RWPE1 (cell line): ENCODE measurements around the gene PLEKHO2.

Experiments
- CTCF ChIA-PET: fragments of 350-600 bp; sonication (Branson Sonifier 250); formaldehyde crosslinking; extraction: SDS; loops from one replicate; lab custom pipeline; 2021; lab: Yijun Ruan, JAX
- POLR2A ChIA-PET: fragments of 400-600 bp; formaldehyde crosslinking; extraction: SDS; loops from one replicate; lab custom pipeline; 2020; ENCODE audit warnings: antibody characterized with exemption; ENCODE audit not compliant: low non-redundant PET; lab: Yijun Ruan, JAX
- DNase-seq: peaks from one replicate; pipeline ENCODE4 v3.0.0; 2012; ENCODE audit warnings: low spot score
- H3K27ac ChIP-seq: fragments of 450-650 bp; 2 replicates; pipeline ENCODE4 v1.5.1; 2017
- TF ChIP-seq, protein P1 (sequence below): fragments of 450-650 bp; conservative IDR thresholded peaks from 2 replicates; pipeline ENCODE4 v1.5.1; 2017; ENCODE audit warnings: low read depth, mild to moderate bottlenecking

The PLEKHO2 gene

DNA sequence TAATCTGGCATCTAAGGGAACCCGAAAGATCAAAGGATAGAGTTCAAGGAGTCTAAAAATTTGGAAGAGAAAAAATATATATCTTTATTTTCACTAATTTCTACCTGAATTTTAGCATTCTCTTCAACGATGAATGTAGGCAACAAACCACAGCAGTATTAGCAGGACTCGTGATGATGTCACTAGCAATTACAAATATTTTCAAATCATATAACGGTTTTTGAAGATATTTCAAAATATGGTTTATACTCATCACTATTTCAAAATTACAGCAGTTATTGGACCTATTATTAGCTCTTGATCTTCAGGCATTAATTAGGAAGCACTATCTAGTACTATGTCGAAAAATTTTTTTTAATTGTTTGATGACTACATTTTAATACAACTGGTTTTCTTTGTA lies 43.0 kb downstream of the PLEKHO2 start:
- ChIA-PET CTCF (interaction anchor here (0.7 kb wide), 1 partner anchor 19 kb away, joined by 5 read pairs; no protein-coding TSS in a partner anchor), POLR2A (no interaction called here)
- TF ChIP-seq, protein P1, sequence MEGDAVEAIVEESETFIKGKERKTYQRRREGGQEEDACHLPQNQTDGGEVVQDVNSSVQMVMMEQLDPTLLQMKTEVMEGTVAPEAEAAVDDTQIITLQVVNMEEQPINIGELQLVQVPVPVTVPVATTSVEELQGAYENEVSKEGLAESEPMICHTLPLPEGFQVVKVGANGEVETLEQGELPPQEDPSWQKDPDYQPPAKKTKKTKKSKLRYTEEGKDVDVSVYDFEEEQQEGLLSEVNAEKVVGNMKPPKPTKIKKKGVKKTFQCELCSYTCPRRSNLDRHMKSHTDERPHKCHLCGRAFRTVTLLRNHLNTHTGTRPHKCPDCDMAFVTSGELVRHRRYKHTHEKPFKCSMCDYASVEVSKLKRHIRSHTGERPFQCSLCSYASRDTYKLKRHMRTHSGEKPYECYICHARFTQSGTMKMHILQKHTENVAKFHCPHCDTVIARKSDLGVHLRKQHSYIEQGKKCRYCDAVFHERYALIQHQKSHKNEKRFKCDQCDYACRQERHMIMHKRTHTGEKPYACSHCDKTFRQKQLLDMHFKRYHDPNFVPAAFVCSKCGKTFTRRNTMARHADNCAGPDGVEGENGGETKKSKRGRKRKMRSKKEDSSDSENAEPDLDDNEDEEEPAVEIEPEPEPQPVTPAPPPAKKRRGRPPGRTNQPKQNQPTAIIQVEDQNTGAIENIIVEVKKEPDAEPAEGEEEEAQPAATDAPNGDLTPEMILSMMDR: no peak
- H3K27ac ChIP-seq: no peak overlapping the region
- no peak for DNase-seq

DNA sequence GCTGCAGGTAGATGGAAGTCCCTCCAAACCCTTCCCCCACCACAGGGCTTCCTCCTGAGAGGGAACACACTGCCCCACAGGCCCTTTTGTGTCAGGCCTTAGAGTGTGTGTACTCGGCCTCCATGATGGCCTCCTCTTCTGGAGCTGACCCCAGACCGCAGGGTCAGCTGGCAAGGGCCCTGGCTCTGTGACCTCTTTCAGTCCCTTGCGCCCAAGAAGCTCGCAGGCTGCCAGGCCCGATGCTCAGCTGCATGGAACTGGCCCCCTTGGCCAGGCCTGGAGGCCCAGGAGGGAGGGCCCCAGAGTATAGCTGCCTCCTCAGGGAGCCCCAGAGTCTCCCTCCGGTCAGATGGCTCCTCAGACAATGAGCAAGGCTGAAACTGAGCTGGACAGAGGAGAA lies 46.6 kb downstream of the PLEKHO2 start:
- ChIA-PET POLR2A (interaction anchor here (0.6 kb wide), 1 partner anchor 723 kb away, joined by 3 read pairs; the partner anchor contains the start of gene INTS14), CTCF (interaction anchor here (0.6 kb wide), 1 partner anchor 104 kb away, joined by 4 read pairs; no protein-coding TSS in a partner anchor)
- TF ChIP-seq, protein P1: no peak
- no peak overlapping the region for H3K27ac ChIP-seq
- no peak for DNase-seq

DNA sequence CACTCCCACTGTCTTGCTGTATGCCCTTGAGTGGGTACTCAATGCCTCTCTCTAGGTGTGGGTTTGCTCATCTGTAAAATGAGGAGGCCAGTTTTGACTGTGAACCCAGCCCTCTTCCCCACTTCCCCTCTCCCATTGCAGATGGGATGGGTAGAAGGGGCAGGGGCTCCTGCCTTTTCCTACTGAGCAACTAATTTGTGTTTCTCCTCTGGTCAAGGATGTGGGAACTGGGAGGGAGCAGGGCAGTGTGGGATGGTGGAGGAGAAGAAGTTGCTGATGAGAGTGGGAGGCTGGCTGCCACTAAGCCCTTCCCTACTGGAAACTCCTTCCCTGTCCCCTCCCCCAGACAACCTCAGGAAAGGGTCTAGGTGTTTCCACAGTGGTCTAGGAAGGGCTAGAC lies 49.8 kb downstream of the PLEKHO2 start:
- CTCF ChIA-PET: no interaction called here
- POLR2A ChIA-PET: no interaction called here
- no peak for DNase-seq
- TF ChIP-seq, protein P1: no peak
- H3K27ac ChIP-seq: no peak overlapping the region

DNA sequence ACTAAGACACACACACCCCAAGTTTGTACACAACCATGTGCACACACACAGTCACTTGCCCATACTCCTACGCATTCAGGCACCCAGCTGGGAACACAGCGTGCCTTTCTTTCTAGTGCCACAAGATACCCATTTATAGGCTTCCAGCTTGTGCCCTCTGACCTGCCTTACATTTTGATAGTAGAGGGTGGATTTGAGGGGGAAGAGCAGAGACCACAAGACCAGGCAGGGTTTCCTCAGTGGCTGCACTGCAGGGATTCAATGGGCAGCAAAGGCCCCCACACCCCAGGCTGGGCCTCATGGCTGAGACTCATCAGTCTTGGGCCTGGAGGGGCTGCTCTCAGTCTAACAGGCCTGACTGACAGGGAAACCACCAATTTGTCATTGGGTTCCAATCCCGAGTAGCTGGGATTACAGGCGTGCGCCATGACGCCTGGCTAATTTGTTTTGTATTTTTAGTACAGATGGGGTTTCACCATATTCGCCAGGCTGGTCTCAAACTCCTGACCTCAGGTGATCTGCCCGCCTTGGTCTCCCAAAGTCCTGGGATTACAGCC lies 51.2 kb downstream of the PLEKHO2 start:
- TF ChIP-seq, protein P1: no peak
- ChIA-PET POLR2A (no interaction called here), CTCF (no interaction called here)
- peak overlapping the region; percentile 87 for H3K27ac ChIP-seq
- DNase-seq: no peak

DNA sequence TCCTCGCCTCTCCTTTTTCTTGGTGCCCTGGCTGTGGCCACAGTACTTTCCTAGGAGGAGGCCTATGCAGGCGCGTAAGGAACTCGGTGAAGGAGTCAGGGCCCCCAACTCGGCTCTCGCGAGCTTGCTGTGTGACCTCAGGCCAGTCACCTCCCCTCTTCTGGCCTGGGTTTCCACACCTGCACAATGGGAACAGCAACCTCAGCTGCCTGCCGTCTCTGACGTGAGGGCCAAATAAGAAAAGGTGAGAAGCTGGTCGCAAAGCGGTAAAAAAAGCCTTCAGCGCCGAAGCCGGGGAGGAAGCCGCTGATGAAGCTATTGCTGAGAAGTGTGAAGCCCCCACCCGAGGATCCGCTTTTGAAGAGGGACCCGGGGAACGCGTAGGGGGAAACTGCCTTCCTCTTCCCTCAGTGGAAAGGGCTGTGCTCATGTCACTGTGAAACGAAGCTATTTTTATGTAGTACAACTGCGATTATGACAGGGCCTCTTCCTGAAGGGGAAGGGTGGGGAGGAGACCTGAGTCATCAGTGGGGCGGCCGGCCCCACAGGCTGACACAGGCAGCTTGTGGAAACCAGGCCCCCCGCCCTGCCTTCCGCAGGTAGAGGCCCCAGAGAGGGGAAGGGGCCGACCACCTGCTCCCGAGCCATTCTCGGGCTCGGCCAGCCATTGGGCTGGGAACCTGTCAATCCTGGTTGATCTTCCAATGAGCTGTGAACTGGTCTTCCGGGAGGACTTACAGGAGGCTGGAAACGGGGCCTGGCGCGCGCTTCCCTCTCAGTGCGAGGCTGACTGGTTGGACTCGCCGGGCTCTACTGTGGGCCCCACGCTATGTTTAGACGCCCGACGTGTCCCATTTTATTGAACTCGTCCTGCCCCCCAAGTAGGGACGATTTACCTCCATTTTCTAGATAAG lies 52.0 kb downstream of the PLEKHO2 start:
- peak overlapping the region; percentile 87 for H3K27ac ChIP-seq
- ChIA-PET CTCF (interaction anchor here (0.6 to 0.8 kb wide), 4 partner anchors 19 to 65 kb away, joined by 3 to 8 read pairs (median 4); no protein-coding TSS in a partner anchor), POLR2A (interaction anchor here (0.6 to 1.2 kb wide), 4 partner anchors 10 to 155 kb away, joined by 3 to 7 read pairs (median 6); no protein-coding TSS in a partner anchor)
- TF ChIP-seq, protein P1: no peak
- peak; percentile 96 for DNase-seq

DNA sequence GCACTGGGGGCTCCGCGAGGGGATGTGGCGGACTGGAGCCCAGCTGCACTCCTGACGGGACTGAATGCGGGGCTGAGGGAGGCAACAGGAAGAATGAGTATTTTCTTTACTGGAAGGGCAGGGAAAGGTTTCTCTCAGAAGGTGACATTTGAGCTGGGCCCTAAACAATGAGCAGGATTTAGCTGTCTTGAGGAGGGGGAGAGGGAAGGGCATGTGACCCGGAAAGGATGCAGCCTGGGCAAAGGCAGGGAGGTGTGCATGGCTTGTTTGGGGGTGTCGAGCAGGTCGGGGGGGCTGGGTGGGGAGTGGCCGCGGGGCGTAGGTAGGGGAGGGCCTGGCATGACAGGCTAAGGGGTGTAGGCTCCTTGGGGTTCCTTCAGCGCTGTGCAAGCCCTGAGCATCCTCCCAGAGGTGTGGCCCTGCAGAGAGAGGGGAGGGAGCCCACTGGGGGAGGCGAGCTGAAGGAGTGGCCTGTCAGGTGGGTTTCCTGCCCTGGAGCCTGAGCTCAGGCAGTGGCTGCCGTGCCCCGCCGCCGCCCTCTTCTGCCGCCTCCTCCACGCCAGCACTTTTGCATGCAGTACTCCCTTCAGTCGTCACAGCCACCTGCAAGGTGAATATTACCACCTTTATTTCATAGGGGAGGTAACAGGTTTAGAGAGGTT lies 52.8 kb downstream of the PLEKHO2 start:
- no peak for DNase-seq
- ChIA-PET POLR2A (interaction anchor here (0.6 to 1.2 kb wide), 4 partner anchors 11 to 94 kb away, joined by 3 to 6 read pairs (median 4); no protein-coding TSS in a partner anchor), CTCF (interaction anchor here (0.8 kb wide), 1 partner anchor 52 kb away, joined by 4 read pairs; no protein-coding TSS in a partner anchor)
- peak overlapping the region; percentile 87 for H3K27ac ChIP-seq
- TF ChIP-seq, protein P1: no peak
